Measurements from ENCODE around the gene TMEM187.
A peak's percentile ranks its signal among the peaks of the same experiment; 100 is the strongest.

DNA sequence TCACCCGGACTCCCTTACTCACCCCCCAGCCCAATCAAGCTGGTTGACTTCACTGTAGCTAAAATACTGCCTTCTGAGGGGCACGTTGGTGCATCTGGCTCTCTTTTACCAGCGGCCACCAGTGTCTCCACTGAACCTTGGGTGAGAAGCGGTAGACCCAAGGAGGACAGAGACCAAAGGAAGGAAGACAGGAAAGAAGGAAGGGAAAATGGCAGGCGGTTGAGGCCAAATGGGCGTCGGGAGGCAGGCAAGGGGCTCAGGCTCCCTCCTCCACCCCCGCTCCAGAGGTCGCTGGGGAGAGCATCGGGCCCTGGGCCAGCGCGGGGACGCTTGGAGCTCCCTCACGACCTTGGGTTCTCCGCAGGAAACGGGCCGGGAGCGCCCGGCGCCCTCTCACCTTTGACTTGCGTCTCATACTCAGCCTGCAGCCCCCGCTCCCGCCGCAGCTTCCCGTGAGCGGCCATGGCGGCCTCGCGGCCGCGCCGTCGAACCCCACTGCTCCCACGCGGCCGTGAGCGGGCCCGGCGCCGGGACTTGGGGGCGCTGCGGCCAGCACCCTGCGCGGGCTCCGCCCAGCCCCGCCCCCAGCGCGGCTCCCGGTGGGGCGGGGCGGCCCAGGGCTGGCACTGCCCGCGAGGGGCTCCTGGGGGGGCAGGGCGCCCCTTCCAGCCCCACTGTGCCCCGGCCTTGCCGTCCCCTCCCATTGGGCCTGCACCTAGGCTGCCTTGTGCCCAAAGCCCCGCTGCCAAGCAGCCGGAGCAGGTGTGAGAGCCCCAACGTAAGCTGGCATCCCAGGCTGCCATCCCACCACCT lies 46.6 kb upstream of the TMEM187 start, which contains the start of gene ARHGAP4:
- TF ChIP-seq MTA2 (IDR thresholded peaks at IDR 0.05; ENCODE audit: low read depth): no peak
- no peak for TF ChIP-seq TAF1 (IDR thresholded peaks at IDR 0.05; ENCODE audit: borderline replicate concordance, low read depth, low read length)
- TF ChIP-seq, protein P1, sequence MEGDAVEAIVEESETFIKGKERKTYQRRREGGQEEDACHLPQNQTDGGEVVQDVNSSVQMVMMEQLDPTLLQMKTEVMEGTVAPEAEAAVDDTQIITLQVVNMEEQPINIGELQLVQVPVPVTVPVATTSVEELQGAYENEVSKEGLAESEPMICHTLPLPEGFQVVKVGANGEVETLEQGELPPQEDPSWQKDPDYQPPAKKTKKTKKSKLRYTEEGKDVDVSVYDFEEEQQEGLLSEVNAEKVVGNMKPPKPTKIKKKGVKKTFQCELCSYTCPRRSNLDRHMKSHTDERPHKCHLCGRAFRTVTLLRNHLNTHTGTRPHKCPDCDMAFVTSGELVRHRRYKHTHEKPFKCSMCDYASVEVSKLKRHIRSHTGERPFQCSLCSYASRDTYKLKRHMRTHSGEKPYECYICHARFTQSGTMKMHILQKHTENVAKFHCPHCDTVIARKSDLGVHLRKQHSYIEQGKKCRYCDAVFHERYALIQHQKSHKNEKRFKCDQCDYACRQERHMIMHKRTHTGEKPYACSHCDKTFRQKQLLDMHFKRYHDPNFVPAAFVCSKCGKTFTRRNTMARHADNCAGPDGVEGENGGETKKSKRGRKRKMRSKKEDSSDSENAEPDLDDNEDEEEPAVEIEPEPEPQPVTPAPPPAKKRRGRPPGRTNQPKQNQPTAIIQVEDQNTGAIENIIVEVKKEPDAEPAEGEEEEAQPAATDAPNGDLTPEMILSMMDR (IDR thresholded peaks at IDR 0.05 in 2 of 3, conservative IDR thresholded peaks at IDR 0.05 in 1 of 3; ENCODE audit: control insufficient read depth in 2 of 3, extremely low read depth in 1 of 3, insufficient read depth in 1 of 3, low read depth in 3 of 3, low read length in 3 of 3): no peak
- TF ChIP-seq, protein P2, sequence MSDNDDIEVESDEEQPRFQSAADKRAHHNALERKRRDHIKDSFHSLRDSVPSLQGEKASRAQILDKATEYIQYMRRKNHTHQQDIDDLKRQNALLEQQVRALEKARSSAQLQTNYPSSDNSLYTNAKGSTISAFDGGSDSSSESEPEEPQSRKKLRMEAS (IDR thresholded peaks at IDR 0.05; ENCODE audit: low read depth, low read length): peak; percentile 28
- no peak for TF ChIP-seq ASH2L (IDR thresholded peaks at IDR 0.05; ENCODE audit: borderline replicate concordance, low read depth)
- TF ChIP-seq POLR2AphosphoS5 (IDR thresholded peaks at IDR 0.05; ENCODE audit: low read length): peak; percentile 80
- TF ChIP-seq ZBTB33 (IDR thresholded peaks at IDR 0.05): no peak

Data from GM12878 (cell line).